Stimulated activated naive CD8-positive, alpha-beta T cell treated with anti-CD3 and anti-CD28 coated beads, Interleukin-15, Interleukin-2, amounts not matched to agents 100 ng/mL and 50 ng/mL, for 24 hours (primary cell): ENCODE measurements around the gene CORO2B.

Experiments
- H3K27ac Mint-ChIP-seq: one replicate; pipeline ENCODE4 v1.8.0; 2021; ENCODE audit warnings: mild to moderate bottlenecking, mixed read lengths
- H3K27me3 Mint-ChIP-seq: one replicate; pipeline ENCODE4 v1.8.0; 2021; ENCODE audit warnings: mixed read lengths
- H3K36me3 Mint-ChIP-seq: one replicate; pipeline ENCODE4 v1.8.0; 2021; ENCODE audit warnings: low read depth, mixed read lengths
- H3K4me1 Mint-ChIP-seq: one replicate; pipeline ENCODE4 v1.8.0; 2021; ENCODE audit warnings: low read depth, mixed read lengths
- H3K4me3 Mint-ChIP-seq: one replicate; pipeline ENCODE4 v1.8.0; 2021; ENCODE audit warnings: mild to moderate bottlenecking, mixed read lengths
- H3K9me3 Mint-ChIP-seq: one replicate; pipeline ENCODE4 v1.8.0; 2021; ENCODE audit warnings: mixed read lengths

Gene CORO2B

DNA sequence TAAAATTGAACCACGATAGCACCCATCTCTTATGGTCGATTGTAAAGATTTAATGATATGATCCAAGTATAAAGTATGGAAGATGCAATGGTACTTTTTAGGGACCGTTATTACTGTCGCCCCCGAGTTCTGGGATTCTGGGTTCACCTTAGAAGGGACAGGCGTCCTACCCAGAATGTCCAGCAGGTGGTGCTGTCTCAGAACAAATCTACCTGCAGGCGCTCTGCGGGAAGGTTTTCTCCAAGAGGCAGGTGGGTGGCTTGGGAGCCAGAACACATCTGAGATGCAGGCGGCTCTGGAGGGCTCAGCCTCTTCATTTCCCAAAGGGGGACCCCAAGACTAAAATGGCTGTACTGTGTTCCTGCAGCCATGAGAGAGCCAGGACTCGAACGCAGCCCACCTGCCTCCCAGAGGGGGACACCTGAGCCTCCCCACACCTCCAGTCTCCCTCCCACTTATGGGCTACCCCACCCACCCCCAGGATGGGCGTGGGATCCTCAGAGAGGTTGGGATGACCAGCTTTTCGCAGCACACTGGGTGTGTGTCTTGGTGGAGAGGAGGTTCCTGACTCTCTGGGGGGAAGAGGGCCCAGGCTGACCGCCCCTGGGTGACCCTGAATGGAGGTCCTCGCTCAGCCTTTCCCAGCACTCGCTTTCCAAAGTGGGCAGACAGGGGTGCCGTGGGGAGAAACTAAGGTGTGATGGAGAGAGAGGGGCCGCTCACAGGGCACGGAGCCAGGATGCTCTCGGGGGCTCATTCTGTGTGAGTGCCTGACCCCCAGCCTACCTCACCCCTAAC lies 28.1 kb upstream of the CORO2B start:
- H3K9me3 Mint-ChIP-seq = no peaks in the 10 kb centered on the region
- peaks cover 44% of the 10 kb centered on the region for H3K27me3 Mint-ChIP-seq

DNA sequence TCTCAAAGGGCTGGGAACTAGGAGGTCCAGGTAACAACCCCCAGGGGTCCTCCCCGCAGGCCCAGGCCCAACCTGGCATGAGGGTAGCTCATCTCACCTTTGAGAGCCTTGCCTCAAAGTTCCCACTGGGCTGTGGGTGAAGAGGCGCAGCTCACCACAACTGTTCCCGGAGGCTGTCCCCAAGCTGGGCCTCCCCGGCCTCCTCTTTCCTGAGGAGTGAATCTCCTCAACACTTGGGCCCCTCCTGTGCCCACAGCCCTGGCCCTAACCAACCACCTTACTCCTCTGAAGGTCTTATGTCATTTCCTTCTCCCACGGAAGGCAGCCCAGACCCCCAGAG lies 27.5 kb upstream of the CORO2B start:
- H3K4me3 Mint-ChIP-seq = no peak overlapping the region
- no peaks in the 10 kb centered on the region for H3K4me1 Mint-ChIP-seq
- H3K36me3 Mint-ChIP-seq = peaks cover 3% of the 10 kb centered on the region
- no peak overlapping the region for H3K27ac Mint-ChIP-seq
- no peaks in the 10 kb centered on the region for H3K9me3 Mint-ChIP-seq
- H3K27me3 Mint-ChIP-seq = peaks cover 48% of the 10 kb centered on the region

More for the DNA sequence above, 28.1 kb upstream of the CORO2B start:
- H3K36me3 Mint-ChIP-seq = peaks cover 3% of the 10 kb centered on the region
- no peak overlapping the region for H3K27ac Mint-ChIP-seq
- H3K4me3 Mint-ChIP-seq = no peak overlapping the region
- H3K4me1 Mint-ChIP-seq = no peaks in the 10 kb centered on the region

DNA sequence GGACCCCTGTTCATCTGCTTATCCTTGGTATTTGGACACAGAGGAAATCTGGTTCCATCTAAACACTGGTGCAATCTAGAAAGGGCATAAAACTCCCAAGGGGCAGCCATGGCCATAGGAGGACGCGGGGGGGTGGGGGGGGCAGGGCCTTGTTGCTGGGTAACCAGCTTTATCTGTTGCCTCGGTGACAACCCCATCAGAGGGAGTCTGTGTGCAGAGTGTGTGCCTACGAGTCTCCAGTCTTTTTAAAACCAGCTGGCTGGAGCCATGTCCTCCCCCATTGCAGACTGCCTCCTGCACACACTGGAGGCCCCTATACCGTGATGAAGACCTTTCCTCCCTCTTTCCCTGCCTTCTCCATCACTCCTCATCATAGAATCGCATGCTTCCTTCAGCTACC lies 26.4 kb upstream of the CORO2B start:
- Mint-ChIP-seq H3K27me3 (peaks cover 50% of the 10 kb centered on the region), H3K9me3 (no peaks in the 10 kb centered on the region), H3K4me1 (no peaks in the 10 kb centered on the region), H3K4me3 (no peak overlapping the region), H3K27ac (no peak overlapping the region), H3K36me3 (peaks cover 3% of the 10 kb centered on the region)

DNA sequence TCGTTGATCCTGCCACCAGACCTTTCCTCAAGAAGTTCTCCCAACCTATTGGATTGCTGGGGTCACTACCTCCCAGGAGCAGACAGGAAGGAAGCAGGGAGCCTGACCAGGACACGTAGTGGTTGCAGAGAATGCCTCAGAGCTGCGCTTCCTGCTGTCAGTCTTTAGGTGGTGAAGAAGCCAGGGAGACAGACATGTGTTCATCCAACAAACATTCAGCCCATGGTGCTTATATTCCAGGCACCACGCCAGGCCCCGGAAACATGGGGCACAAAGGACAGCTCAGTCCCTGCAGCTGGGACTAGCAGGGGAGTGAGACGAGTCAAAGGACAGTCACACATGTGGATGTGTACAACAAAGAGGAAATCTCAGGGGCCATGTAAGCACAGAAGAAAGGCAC lies 26.0 kb upstream of the CORO2B start:
- H3K9me3 Mint-ChIP-seq = no peaks in the 10 kb centered on the region
- H3K4me1 Mint-ChIP-seq = no peaks in the 10 kb centered on the region
- H3K4me3 Mint-ChIP-seq = no peak overlapping the region
- H3K27me3 Mint-ChIP-seq = peaks cover 52% of the 10 kb centered on the region
- peaks cover 3% of the 10 kb centered on the region for H3K36me3 Mint-ChIP-seq
- H3K27ac Mint-ChIP-seq = no peak overlapping the region

DNA sequence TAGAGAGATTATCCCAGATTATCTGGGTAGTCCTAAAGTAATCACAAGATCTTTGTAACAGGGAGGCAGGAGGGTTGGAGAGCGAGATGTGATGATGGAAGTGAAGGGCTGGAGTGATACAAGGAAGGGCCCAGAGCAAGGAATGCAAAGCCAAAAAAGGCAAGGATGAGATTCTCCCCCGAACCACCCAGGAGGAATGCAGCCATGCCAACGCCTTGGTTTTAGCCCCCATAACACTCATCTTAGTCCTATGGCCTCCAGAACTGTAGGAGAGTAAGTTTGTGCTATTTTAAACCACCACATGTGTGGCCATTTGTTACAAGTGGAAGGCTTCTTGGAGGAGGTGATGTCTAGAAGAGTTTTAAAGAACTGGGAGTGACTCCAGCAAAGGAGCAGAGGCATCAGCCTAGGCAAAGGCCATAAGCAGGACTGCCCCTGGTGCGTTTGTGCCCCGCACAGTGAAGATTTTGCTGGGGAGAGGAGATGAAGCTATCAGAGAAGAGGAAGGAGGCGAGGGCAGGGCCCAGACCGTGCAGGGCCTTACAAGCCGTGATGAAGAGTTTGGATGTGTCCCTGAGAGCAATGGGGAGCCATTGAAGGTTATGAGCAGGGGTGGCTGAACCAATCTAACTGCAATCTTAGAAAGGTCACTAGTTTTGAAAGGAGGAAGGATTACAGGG lies 25.3 kb upstream of the CORO2B start:
- Mint-ChIP-seq H3K4me3 (no peak overlapping the region), H3K27ac (no peak overlapping the region), H3K4me1 (no peaks in the 10 kb centered on the region), H3K27me3 (peaks cover 58% of the 10 kb centered on the region), H3K36me3 (peaks cover 3% of the 10 kb centered on the region), H3K9me3 (no peaks in the 10 kb centered on the region)

GRCh38 chr15:68553994-68554720 lies 24.6 kb upstream of the CORO2B start:
- no peaks in the 10 kb centered on the region for H3K9me3 Mint-ChIP-seq

GRCh38 chr15:68554721-68555678 lies 23.8 kb upstream of the CORO2B start:
- peaks cover 15% of the 10 kb centered on the region for H3K4me1 Mint-ChIP-seq
- H3K9me3 Mint-ChIP-seq = no peaks in the 10 kb centered on the region
- no peak overlapping the region for H3K4me3 Mint-ChIP-seq
- H3K27me3 Mint-ChIP-seq = peaks cover 67% of the 10 kb centered on the region
- peaks cover 3% of the 10 kb centered on the region for H3K36me3 Mint-ChIP-seq
- H3K27ac Mint-ChIP-seq = no peak overlapping the region

More at GRCh38 chr15:68553994-68554720, 24.6 kb upstream of the CORO2B start:
- Mint-ChIP-seq H3K4me3 (no peak overlapping the region), H3K27ac (no peak overlapping the region), H3K36me3 (peaks cover 3% of the 10 kb centered on the region), H3K27me3 (peaks cover 64% of the 10 kb centered on the region), H3K4me1 (peaks cover 6% of the 10 kb centered on the region)

DNA sequence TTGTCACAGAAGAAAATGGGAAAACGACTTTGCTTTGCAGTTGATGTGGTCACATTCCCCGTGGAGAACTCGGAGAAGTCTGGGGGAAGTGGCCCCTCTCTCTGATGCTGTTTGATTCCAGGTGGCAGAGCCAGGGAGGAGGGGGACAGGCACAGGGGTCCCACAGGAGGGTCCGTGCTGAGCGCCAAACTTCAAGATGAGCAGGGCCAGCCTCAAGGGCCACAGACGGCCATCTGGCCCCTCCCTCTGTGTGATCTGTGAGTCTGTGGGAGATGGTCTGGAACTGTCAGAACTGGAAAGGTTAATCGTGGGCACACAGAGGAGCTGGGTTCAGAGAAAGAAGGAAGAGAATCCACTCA lies 23.1 kb upstream of the CORO2B start:
- peaks cover 18% of the 10 kb centered on the region for H3K4me1 Mint-ChIP-seq
- no peaks in the 10 kb centered on the region for H3K36me3 Mint-ChIP-seq
- H3K9me3 Mint-ChIP-seq = no peaks in the 10 kb centered on the region
- H3K4me3 Mint-ChIP-seq = no peak overlapping the region
- H3K27ac Mint-ChIP-seq = no peak overlapping the region
- H3K27me3 Mint-ChIP-seq = peaks cover 68% of the 10 kb centered on the region

DNA sequence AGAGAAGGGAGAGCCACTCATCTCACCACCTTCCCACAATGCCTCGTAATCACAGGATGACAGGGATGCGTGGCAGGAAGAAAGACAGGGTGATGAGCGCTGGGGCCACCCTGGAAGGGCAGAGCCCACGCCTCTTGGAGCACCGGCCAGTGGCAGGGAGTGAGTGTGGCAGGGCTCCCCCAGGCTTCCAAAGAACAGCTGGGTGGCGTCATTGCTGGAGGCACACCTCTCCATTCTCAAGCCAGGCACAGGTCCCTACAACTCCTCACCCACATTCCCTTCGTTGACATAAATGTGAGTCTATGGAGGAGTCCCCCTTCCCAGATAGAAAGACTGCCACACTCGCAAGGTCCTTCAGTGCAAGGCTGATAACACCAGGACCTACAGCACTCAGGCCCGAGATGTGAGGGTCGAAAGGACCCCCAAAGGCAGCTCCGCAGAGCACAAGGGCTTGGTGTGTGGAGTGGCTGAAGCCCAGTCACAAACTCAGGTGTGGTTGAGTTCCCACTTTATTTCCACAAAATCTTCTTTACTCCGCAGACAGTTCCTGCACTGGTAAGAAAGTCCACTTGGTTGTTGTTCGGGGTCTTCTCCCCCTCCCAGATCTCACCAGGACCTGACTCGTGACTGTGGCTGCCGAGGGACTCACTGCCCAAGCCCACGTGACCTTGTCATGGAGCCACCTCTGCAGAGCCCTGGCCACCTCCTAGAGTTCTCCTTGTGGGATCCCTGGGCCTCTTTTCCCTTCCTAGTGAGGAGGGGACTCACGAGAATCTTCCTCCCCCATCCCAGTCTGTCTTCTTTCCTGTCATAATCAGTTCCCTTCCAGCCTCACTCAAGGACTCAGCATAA lies 22.4 kb upstream of the CORO2B start:
- Mint-ChIP-seq H3K4me1 (peaks cover 18% of the 10 kb centered on the region), H3K9me3 (no peaks in the 10 kb centered on the region), H3K27ac (no peak overlapping the region), H3K27me3 (peaks cover 70% of the 10 kb centered on the region), H3K36me3 (no peaks in the 10 kb centered on the region), H3K4me3 (no peak overlapping the region)

GRCh38 chr15:68557469-68558317 lies 21.1 kb upstream of the CORO2B start:
- Mint-ChIP-seq H3K9me3 (no peaks in the 10 kb centered on the region), H3K36me3 (no peaks in the 10 kb centered on the region), H3K27me3 (peaks cover 66% of the 10 kb centered on the region), H3K4me1 (peaks cover 18% of the 10 kb centered on the region), H3K4me3 (no peak overlapping the region), H3K27ac (no peak overlapping the region)

DNA sequence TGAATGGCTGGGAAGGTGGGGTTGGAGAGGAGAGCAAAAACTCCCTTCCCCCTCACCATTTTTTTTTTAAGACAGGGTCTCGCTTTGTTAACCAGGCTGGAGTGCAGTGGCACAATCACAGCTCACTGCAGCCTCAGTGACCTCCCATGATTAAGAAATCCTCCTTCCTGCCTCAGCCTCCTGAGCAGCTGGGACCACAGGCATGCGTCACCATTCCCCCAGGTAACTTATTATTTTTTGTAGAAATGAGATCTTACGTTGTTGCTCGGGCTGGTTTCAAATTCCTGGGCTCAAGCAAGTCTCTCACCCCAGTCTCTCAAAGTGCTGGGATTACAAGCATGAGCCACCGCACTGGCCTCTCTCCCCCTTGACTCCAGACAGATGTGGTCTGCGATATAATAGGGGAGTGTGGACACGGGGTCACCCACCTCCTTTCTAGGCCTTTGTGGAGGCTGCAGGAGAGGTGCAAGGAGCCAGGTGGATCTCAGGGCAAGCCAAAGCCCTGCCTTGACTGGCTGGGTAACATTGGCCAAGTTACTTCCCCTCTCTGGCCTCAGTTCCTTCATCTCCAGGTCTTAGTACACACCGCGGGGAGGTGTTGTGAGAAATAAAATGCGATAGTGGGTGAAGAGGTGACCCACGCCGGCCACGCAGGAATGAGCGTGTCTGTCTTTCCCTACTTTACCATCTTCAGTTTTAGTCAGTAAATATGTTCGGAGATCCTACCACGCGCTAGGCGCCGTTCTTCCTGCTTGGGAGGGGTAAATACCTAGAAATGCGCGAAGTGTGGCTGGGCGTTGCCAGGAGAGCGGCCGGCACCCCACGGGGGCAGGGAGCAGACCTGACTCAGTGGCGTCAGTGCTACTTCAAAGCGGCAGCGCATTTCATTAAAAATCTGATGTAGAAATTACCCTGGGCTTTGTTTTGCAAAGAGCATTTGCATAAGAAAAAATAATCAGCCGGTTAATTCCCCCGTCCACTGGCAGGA lies 20.2 kb upstream of the CORO2B start:
- Mint-ChIP-seq H3K36me3 (no peaks in the 10 kb centered on the region), H3K4me3 (peak overlapping the region; percentile 80), H3K27me3 (peaks cover 57% of the 10 kb centered on the region), H3K4me1 (peaks cover 18% of the 10 kb centered on the region), H3K27ac (no peak overlapping the region), H3K9me3 (no peaks in the 10 kb centered on the region)
